Muscle layer of colon (tissue), 2 donors: ENCODE data around the gene XPO4.

Experiments used
- H3K27ac ChIP-seq: one replicate; pipeline ENCODE4 v1.7.0; 2013; ENCODE audit warnings: low read depth, mild to moderate bottlenecking, low read length, moderate library complexity
- H3K27me3 ChIP-seq, 2 donors: one replicate each; pipeline ENCODE4 v1.7.0; 2013; ENCODE audit warnings: low read length in 2 of 2, mild to moderate bottlenecking in 2 of 2; ENCODE audit not compliant: insufficient read depth in 2 of 2, control insufficient read depth in 1 of 2
- H3K36me3 ChIP-seq: one replicate; pipeline ENCODE4 v1.7.0; 2013; ENCODE audit warnings: mild to moderate bottlenecking, low read length; ENCODE audit not compliant: insufficient read depth
- H3K4me1 ChIP-seq: one replicate; pipeline ENCODE4 v1.7.0; 2013; ENCODE audit warnings: mild to moderate bottlenecking, low read length; ENCODE audit not compliant: insufficient read depth
- H3K4me3 ChIP-seq, 2 donors: one replicate each; pipeline ENCODE4 v1.7.0; 2013; ENCODE audit warnings: low read length in 2 of 2, low read depth in 1 of 2, mild to moderate bottlenecking in 1 of 2, moderate library complexity in 1 of 2
- H3K9ac ChIP-seq: one replicate; pipeline ENCODE4 v1.7.0; 2013; ENCODE audit warnings: low read length
- H3K9me3 ChIP-seq: one replicate; pipeline ENCODE4 v1.7.0; 2013; ENCODE audit warnings: mild to moderate bottlenecking, low read length
- donor health status: abdominal sarcoma.
- donor health status: Adenocarcinoma of cecum.

XPO4 gene

GRCh38 chr13:20826301-20826700 is 76.2 kb downstream of the XPO4 start:
- Histone ChIP-seq H3K27ac (no peak overlapping the region), H3K27me3 (no peaks in the 10 kb centered on the region), H3K4me1 (peaks cover 21% of the 10 kb centered on the region), H3K9me3 (no peaks in the 10 kb centered on the region), H3K9ac (no peak overlapping the region), H3K36me3 (no peaks in the 10 kb centered on the region), H3K4me3 (no peak overlapping the region)

GRCh38 chr13:20825477-20825875 is 77.1 kb downstream of the XPO4 start:
- Histone ChIP-seq H3K27me3 (no peaks in the 10 kb centered on the region), H3K36me3 (no peaks in the 10 kb centered on the region), H3K4me3 (no peak overlapping the region), H3K9ac (no peak overlapping the region), H3K9me3 (no peaks in the 10 kb centered on the region), H3K27ac (no peak overlapping the region), H3K4me1 (peaks cover 21% of the 10 kb centered on the region)

- no peaks in the 10 kb centered on the region for H3K27me3 ChIP-seq
- H3K27ac ChIP-seq, result no peak overlapping the region
- H3K4me1 ChIP-seq, result peaks cover 16% of the 10 kb centered on the region
- no peaks in the 10 kb centered on the region for H3K9me3 ChIP-seq
- no peak overlapping the region for H3K4me3 ChIP-seq
- no peaks in the 10 kb centered on the region for H3K36me3 ChIP-seq
- no peak overlapping the region for H3K9ac ChIP-seq
These were observed 77.6 kb downstream of the XPO4 start for GRCh38 chr13:20824762-20825476.

DNA sequence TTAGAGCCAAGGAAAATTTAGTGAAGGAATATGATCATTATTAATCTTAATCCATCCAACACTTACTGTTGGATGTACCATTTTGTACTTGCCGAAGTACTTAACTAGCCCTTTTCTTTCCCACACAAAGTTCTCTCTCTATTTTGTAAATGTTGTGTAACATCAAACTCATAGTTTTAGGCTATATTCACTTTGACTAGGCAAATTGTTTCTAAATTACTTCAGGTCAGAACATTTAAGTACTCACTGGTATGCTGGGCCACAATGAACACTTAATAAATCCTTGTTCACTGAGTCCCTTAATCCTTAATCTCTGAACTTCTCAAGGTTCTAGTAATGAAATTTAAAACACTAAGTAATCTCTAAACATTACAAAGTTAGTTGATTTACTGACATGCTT is 79.5 kb downstream of the XPO4 start:
- Histone ChIP-seq H3K9me3 (no peaks in the 10 kb centered on the region), H3K27me3 (no peaks in the 10 kb centered on the region), H3K36me3 (no peaks in the 10 kb centered on the region), H3K4me3 (no peak overlapping the region), H3K9ac (no peak overlapping the region), H3K27ac (no peak overlapping the region), H3K4me1 (peaks cover 15% of the 10 kb centered on the region)

- Histone ChIP-seq H3K36me3 (no peaks in the 10 kb centered on the region), H3K4me3 (no peak overlapping the region), H3K27ac (no peak overlapping the region), H3K27me3 (no peaks in the 10 kb centered on the region), H3K9me3 (no peaks in the 10 kb centered on the region), H3K4me1 (peaks cover 15% of the 10 kb centered on the region), H3K9ac (no peak overlapping the region)
These were observed 80.1 kb downstream of the XPO4 start for GRCh38 chr13:20822406-20822805.

GRCh38 chr13:20819715-20820114 is 82.8 kb downstream of the XPO4 start:
- H3K4me3 ChIP-seq, result no peak overlapping the region

GRCh38 chr13:20815464-20815863 is 87.1 kb downstream of the XPO4 start:
- H3K27me3 ChIP-seq, result no peaks in the 10 kb centered on the region
- no peak overlapping the region for H3K27ac ChIP-seq
- peaks cover 15% of the 10 kb centered on the region for H3K4me1 ChIP-seq
- H3K4me3 ChIP-seq, result no peak overlapping the region
- no peaks in the 10 kb centered on the region for H3K9me3 ChIP-seq
- H3K9ac ChIP-seq, result no peak overlapping the region
- no peaks in the 10 kb centered on the region for H3K36me3 ChIP-seq

More at GRCh38 chr13:20819715-20820114, 82.8 kb downstream of the XPO4 start:
- no peak overlapping the region for H3K27ac ChIP-seq
- no peaks in the 10 kb centered on the region for H3K9me3 ChIP-seq
- H3K27me3 ChIP-seq, result no peaks in the 10 kb centered on the region
- no peak overlapping the region for H3K9ac ChIP-seq
- peaks cover 1% of the 10 kb centered on the region for H3K4me1 ChIP-seq
- no peaks in the 10 kb centered on the region for H3K36me3 ChIP-seq

DNA sequence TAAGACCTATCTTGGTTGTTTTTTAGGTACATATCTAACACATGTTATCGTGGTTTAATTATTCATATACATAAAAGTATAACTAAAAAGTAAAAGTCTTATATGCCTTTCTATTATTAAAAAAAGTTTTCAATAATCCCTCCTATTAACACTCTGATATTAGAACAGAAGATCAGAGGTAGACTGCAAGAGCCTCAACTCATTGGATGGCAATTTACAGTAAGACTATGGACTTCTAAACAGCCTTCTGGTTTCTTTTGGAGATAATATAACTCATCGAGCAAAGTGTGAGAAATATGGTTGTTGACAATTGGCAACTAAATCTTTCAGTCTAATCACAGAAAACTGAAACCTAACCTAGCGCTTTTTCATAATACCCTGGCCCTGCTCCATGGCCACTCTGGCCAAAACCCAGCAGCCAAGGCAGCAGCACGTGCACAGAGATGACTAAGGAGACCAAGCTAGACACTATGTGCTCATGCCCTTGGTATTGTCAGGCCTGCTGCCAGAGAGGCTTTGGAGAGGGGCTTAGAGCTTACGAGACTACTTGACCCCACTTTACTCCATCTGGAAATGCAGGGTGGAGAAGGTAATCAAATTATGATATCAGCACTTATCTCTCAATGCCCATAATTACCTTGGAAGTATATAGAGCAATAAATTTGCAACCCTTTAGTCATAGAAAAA is 88.2 kb downstream of the XPO4 start:
- no peak overlapping the region for H3K9ac ChIP-seq
- H3K4me3 ChIP-seq, result peak overlapping the region in 1 of 2 donors; percentile 27
- H3K27ac ChIP-seq, result peak overlapping the region; percentile 14
- H3K4me1 ChIP-seq, result peaks cover 15% of the 10 kb centered on the region
- H3K27me3 ChIP-seq, result no peaks in the 10 kb centered on the region
- H3K36me3 ChIP-seq, result peaks cover 3% of the 10 kb centered on the region
- H3K9me3 ChIP-seq, result no peaks in the 10 kb centered on the region

- H3K9ac ChIP-seq, result no peak overlapping the region
- H3K4me3 ChIP-seq, result no peak overlapping the region
- no peaks in the 10 kb centered on the region for H3K9me3 ChIP-seq
- H3K27me3 ChIP-seq, result no peaks in the 10 kb centered on the region
- no peak overlapping the region for H3K27ac ChIP-seq
- H3K4me1 ChIP-seq, result peaks cover 15% of the 10 kb centered on the region
- H3K36me3 ChIP-seq, result peaks cover 18% of the 10 kb centered on the region
These were observed 89.7 kb downstream of the XPO4 start for GRCh38 chr13:20812890-20813289.

- Histone ChIP-seq H3K27me3 (no peaks in the 10 kb centered on the region), H3K9ac (no peak overlapping the region), H3K36me3 (peaks cover 29% of the 10 kb centered on the region), H3K4me1 (peaks cover 15% of the 10 kb centered on the region), H3K27ac (no peak overlapping the region), H3K4me3 (no peak overlapping the region), H3K9me3 (no peaks in the 10 kb centered on the region)
These were observed 91.7 kb downstream of the XPO4 start for GRCh38 chr13:20810808-20811207.

GRCh38 chr13:20808874-20809273 is 93.7 kb downstream of the XPO4 start:
- Histone ChIP-seq H3K9ac (no peak overlapping the region), H3K9me3 (no peaks in the 10 kb centered on the region), H3K36me3 (peaks cover 29% of the 10 kb centered on the region), H3K27ac (no peak overlapping the region), H3K27me3 (no peaks in the 10 kb centered on the region), H3K4me1 (peaks cover 8% of the 10 kb centered on the region), H3K4me3 (no peak overlapping the region)
